HepG2 (cell line): ENCODE measurements around the gene DDX10. TPM values are rescaled to one million over a fixed set of nuclear protein-coding genes. Genes with fewer than 3 reads are reported as not detected.

ENCODE experiments used
- ATAC-seq: fragments of 200-7000 bp; cut with Tn5 transposase; 3 replicates; pipeline ENCODE4 v1.9.1; 2020; ENCODE audit warnings: mild to moderate bottlenecking, moderate library complexity
- BruUV-seq: library from RNA; stranded (reverse); fragments of 400-500 nt; replicated peaks from 2 replicates; lab custom pipeline; 2021; lab: Mats Ljungman, UMichigan
- CTCF ChIA-PET: fragments of 300-600 bp; formaldehyde crosslinking; extraction: SDS; loops from one replicate; lab custom pipeline; 2021; ENCODE audit warnings: low total read pairs, inconsistent platforms, low intra/inter-chr PET ratio; lab: Yijun Ruan, JAX
- POLR2A ChIA-PET: fragments of 350-600 bp; sonication (Branson Sonifier 250); formaldehyde crosslinking; loops from one replicate; lab custom pipeline; 2020; ENCODE audit warnings: antibody characterized with exemption, inconsistent platforms; lab: Yijun Ruan, JAX
- DNase-seq: peaks from one replicate; pipeline ENCODE4 v3.0.0-alpha.2; 2015; ENCODE audit warnings: low spot score
- FAIRE-seq: peaks from 3 replicates; lab custom pipeline; 2011; peaks lifted over from hg19 to GRCh38; lab: Jason Lieb, UNC
- H2AFZ ChIP-seq: one replicate; pipeline ENCODE4 v1.6.1; 2011; ENCODE audit warnings: low read length, inconsistent platforms
- H3K27ac ChIP-seq: fragments of 300-600 bp; 3 replicates; pipeline ENCODE4 v1.8.0; 2011; ENCODE audit warnings: mixed run types, mild to moderate bottlenecking, mixed read lengths, low read length, inconsistent platforms; ENCODE audit not compliant: insufficient read depth; ENCODE audit errors: extremely low read length
- H3K27me3 ChIP-seq, 2 experiments: fragments of 200-600 bp in 1 of 2; 2 replicates in 1 of 2; 3 replicates in 1 of 2; pipeline versions ENCODE4 v1.6.0 to v1.8.0; 2011; ENCODE audit warnings: low read length in 2 of 2, mild to moderate bottlenecking in 2 of 2, moderate library complexity in 2 of 2, inconsistent platforms in 1 of 2; ENCODE audit not compliant: insufficient read depth in 2 of 2, control insufficient read depth in 1 of 2
- H3K36me3 ChIP-seq, 2 experiments: fragments of 200-600 bp in 1 of 2; replicated peaks in 1 of 2; 2 replicates in 1 of 2; 3 replicates in 1 of 2; pipeline versions ENCODE4 v1.5.1 to v1.8.0; 2011; ENCODE audit warnings: low read length in 2 of 2, inconsistent platforms in 1 of 2; ENCODE audit not compliant: insufficient read depth in 2 of 2, control insufficient read depth in 1 of 2
- H3K4me1 ChIP-seq: 2 replicates; pipeline ENCODE4 v1.5.1; 2012; ENCODE audit warnings: low read length, inconsistent platforms; ENCODE audit not compliant: insufficient read depth
- H3K4me2 ChIP-seq: 2 replicates; pipeline ENCODE4 v1.6.0; 2011; ENCODE audit warnings: low read depth, low read length, inconsistent platforms
- H3K4me3 ChIP-seq, 3 experiments: fragments of 200-600 bp in 1 of 3; sonication (generic), shearing (Covaris generic) in 1 of 3; replicated peaks in 1 of 3; 2 replicates each; pipeline ENCODE4 v1.5.1; 2011 to 2016; ENCODE audit warnings: low read length in 3 of 3, inconsistent platforms in 2 of 3, low read depth in 2 of 3, mild to moderate bottlenecking in 2 of 3, control low read depth in 1 of 3, mixed read lengths in 1 of 3; ENCODE audit not compliant: insufficient read depth in 1 of 3
- H3K79me2 ChIP-seq: one replicate; pipeline ENCODE4 v1.6.1; 2011; ENCODE audit warnings: low read length, inconsistent platforms; ENCODE audit not compliant: insufficient read depth
- H3K9ac ChIP-seq: 2 replicates; pipeline ENCODE4 v1.6.0; 2011; ENCODE audit warnings: mild to moderate bottlenecking, low read depth, low read length, inconsistent platforms; ENCODE audit not compliant: insufficient read depth
- H3K9me3 ChIP-seq: 2 replicates; pipeline ENCODE4 v1.5.1; 2012; ENCODE audit warnings: mild to moderate bottlenecking, low read length
- H4K20me1 ChIP-seq: 2 replicates; pipeline ENCODE4 v1.6.0; 2011; ENCODE audit warnings: inconsistent platforms, mild to moderate bottlenecking, low read length, moderate library complexity; ENCODE audit not compliant: insufficient read depth
- CBX1 ChIP-seq: IDR thresholded peaks from one replicate; pipeline ENCODE4 v1.6.1; 2016; ENCODE audit warnings: antibody characterized with exemption, low read depth
- DMTF1 ChIP-seq: sonication (generic); formaldehyde crosslinking; IDR thresholded peaks from 2 replicates; pipeline ENCODE4 v1.4.0; 2020; ENCODE audit warnings: mild to moderate bottlenecking, missing genetic modification reagents
- HIVEP1 ChIP-seq: sonication (generic); formaldehyde crosslinking; IDR thresholded peaks from 2 replicates; pipeline ENCODE4 v1.4.0; 2020; ENCODE audit warnings: mild to moderate bottlenecking, missing genetic modification reagents
- HOXA5 ChIP-seq: sonication (generic); formaldehyde crosslinking; IDR thresholded peaks from 2 replicates; pipeline ENCODE4 v1.4.0; 2020; ENCODE audit warnings: missing genetic modification reagents
- MATR3 ChIP-seq: sonication (generic); formaldehyde crosslinking; IDR thresholded peaks from 2 replicates; pipeline ENCODE4 v1.4.0; 2020; ENCODE audit warnings: missing genetic modification reagents
- MEIS1 ChIP-seq: sonication (generic); formaldehyde crosslinking; IDR thresholded peaks from 2 replicates; pipeline ENCODE4 v1.9.0; 2021; ENCODE audit warnings: mild to moderate bottlenecking, missing genetic modification reagents, moderate library complexity, borderline replicate concordance
- MIXL1 ChIP-seq: IDR thresholded peaks from 2 replicates; pipeline ENCODE4 v1.6.1; 2016
- NCOR1 ChIP-seq: fragments of 200-600 bp; sonication (generic); IDR thresholded peaks from 2 replicates; pipeline ENCODE4 v1.7.0; 2017; ENCODE audit warnings: antibody characterized with exemption, low read length, borderline replicate concordance
- PAF1 ChIP-seq: IDR thresholded peaks from 2 replicates; pipeline ENCODE4 v1.6.1; 2016; ENCODE audit warnings: missing genetic modification reagents, missing compliant biosample characterization
- RBAK ChIP-seq: sonication (generic); formaldehyde crosslinking; IDR thresholded peaks from 2 replicates; pipeline ENCODE4 v1.5.1; 2020; ENCODE audit warnings: mild to moderate bottlenecking, missing genetic modification reagents
- SOX5 ChIP-seq: IDR thresholded peaks from 2 replicates; pipeline ENCODE4 v1.6.1; 2016; ENCODE audit warnings: borderline replicate concordance
- SRSF4 ChIP-seq: fragments of 200-400 bp; formaldehyde crosslinking; IDR thresholded peaks from one replicate; pipeline ENCODE4 v1.6.1; 2018; ENCODE audit warnings: mild to moderate bottlenecking, low read depth, low read length, moderate library complexity; ENCODE audit not compliant: poor library complexity, severe bottlenecking
- ZNF263 ChIP-seq: sonication (generic); formaldehyde crosslinking; IDR thresholded peaks from 2 replicates; pipeline ENCODE4 v1.4.0; 2020; ENCODE audit warnings: missing genetic modification reagents
- ZNF275 ChIP-seq: sonication (generic); formaldehyde crosslinking; IDR thresholded peaks from 2 replicates; pipeline ENCODE4 v1.8.0; 2022; ENCODE audit warnings: missing genetic modification reagents, mild to moderate bottlenecking, inconsistent platforms, borderline replicate concordance
- ZNF296 ChIP-seq: sonication (generic); formaldehyde crosslinking; conservative IDR thresholded peaks from 2 replicates; pipeline ENCODE4 v1.5.0; 2020; ENCODE audit warnings: mild to moderate bottlenecking, missing genetic modification reagents
- ZNF660 ChIP-seq: sonication (generic); formaldehyde crosslinking; IDR thresholded peaks from 2 replicates; pipeline ENCODE4 v1.5.1; 2020; ENCODE audit warnings: mild to moderate bottlenecking, low read depth, missing genetic modification reagents, borderline replicate concordance
- WGBS: methylation state at CpG from one replicate; pipeline ENCODE4 v1.1.6; 2017; ENCODE audit warnings: low lambda C conversion rate; 5-methylcytosine and 5-hydroxymethylcytosine counted together
- in situ Hi-C: cut with HindIII; loops from 2 replicates; pipeline ENCODE4 v1.10.0; 2017; ENCODE audit warnings: low pct_unique_long_range_greater_than_20kb; ENCODE audit not compliant: extremely low pct_ligation_motif_present
- intact Hi-C: fragments of 100-400 bp; cut with micrococcal nuclease; formaldehyde crosslinking; loops from one replicate; pipeline ENCODE4 v1.10.0; 2022; ENCODE audit not compliant: unreplicated experiment
- polyA plus RNA-seq, 8 experiments: library from polyadenylated mRNA; depleted of rRNA in 3 of 8; stranded (reverse) in 7 of 8; unstranded in 1 of 8; fragments of >200 nt; fragmentation: Illumina TruSeq in 4 of 8; extraction: Trizol in 4 of 8; gene quantifications; 2 replicates each; pipeline versions ENCODE4 v1.2.1 to v1.2.3, GENCODE V29; 2011 to 2016; ENCODE audit warnings: low read depth in 4 of 8, missing spikeins in 1 of 8, mixed read lengths in 1 of 8; ENCODE audit not compliant: insufficient read depth in 1 of 8
- total RNA-seq, 5 experiments: library from RNA; depleted of rRNA; stranded (reverse); fragments of >200 nt; fragmentation: Illumina TruSeq; extraction: Trizol; gene quantifications; 2 replicates each; pipeline ENCODE4 v1.2.3, GENCODE V29; 2016; ENCODE audit warnings: low read depth in 1 of 5

The DDX10 gene
- total and polyA plus RNA-seq, 2 of the 13 experiments (the other 11 are each of a cell fraction or from before 2014, with no cell fraction given), result 17.0 to 32.0 TPM

- TF ChIP-seq MEIS1 (CRISPR knock-in tag) (no peak), SOX5 (CRISPR knock-in tag) (no peak)
These were observed 250.1 kb downstream of the DDX10 start (continued) for GRCh38 chr11:108914981-108915380.

- Histone ChIP-seq H3K4me1 (no peaks in the 10 kb centered on the region), H3K4me3 (no peak overlapping the region), H2AFZ (no peak overlapping the region), H3K4me2 (no peak overlapping the region), H3K9me3 (no peaks in the 10 kb centered on the region), H4K20me1 (no peaks in the 10 kb centered on the region), H3K9ac (no peak overlapping the region), H3K27me3 (no peaks in the 10 kb centered on the region), H3K27ac (no peak overlapping the region), H3K79me2 (no peaks in the 10 kb centered on the region), H3K36me3 (no peaks in the 10 kb centered on the region)
- FAIRE-seq, result no peak
- 100% methylated on average over 2 of the region's 2 CpGs for WGBS
- DNase-seq, result no peak
- in situ Hi-C loops (no loop called here), intact Hi-C loops (loop anchor here (1.0 kb wide), 1 partner anchor 38 kb away; no protein-coding TSS in a partner anchor)
- CTCF ChIA-PET, result no interaction called here
- no peak for ATAC-seq
- POLR2A ChIA-PET, result no interaction called here
- no TSS peak for BruUV-seq
- TF ChIP-seq ZNF660 (CRISPR knock-in tag), result no peak
- TF ChIP-seq CBX1, result no peak
- no peak for TF ChIP-seq ZNF275
- TF ChIP-seq HOXA5 (CRISPR knock-in tag), result no peak
These were observed 250.8 kb downstream of the DDX10 start for GRCh38 chr11:108915666-108916065.

GRCh38 chr11:108916290-108916689 is 251.4 kb downstream of the DDX10 start:
- CTCF ChIA-PET, result no interaction called here
- Histone ChIP-seq H4K20me1 (no peaks in the 10 kb centered on the region), H3K9me3 (no peaks in the 10 kb centered on the region), H3K36me3 (no peaks in the 10 kb centered on the region), H3K27ac (no peak overlapping the region), H3K9ac (no peak overlapping the region), H3K4me3 (no peak overlapping the region), H3K79me2 (no peaks in the 10 kb centered on the region), H3K4me1 (no peaks in the 10 kb centered on the region), H2AFZ (no peak overlapping the region), H3K4me2 (no peak overlapping the region), H3K27me3 (no peaks in the 10 kb centered on the region)
- 87% methylated on average over 1 of the region's 1 CpG for WGBS
- no TSS peak for BruUV-seq
- ATAC-seq, result no peak
- intact Hi-C loops, result loop anchor here (1.0 kb wide), 1 partner anchor 39 kb away; no protein-coding TSS in a partner anchor
- POLR2A ChIA-PET, result no interaction called here
- FAIRE-seq, result no peak
- in situ Hi-C loops, result no loop called here
- no peak for DNase-seq
- TF ChIP-seq PAF1 (CRISPR knock-in tag) (no peak), HIVEP1 (no peak), MIXL1 (CRISPR knock-in tag) (no peak), DMTF1 (no peak), ZNF263 (CRISPR knock-in tag) (no peak), SRSF4 (no peak), NCOR1 (no peak), MATR3 (CRISPR knock-in tag) (no peak), ZNF296 (CRISPR knock-in tag) (no peak), RBAK (CRISPR knock-in tag) (no peak)
